Hematopoietic multipotent progenitor cell treated with erythropoietin and hydrocortisone succinate and interleukin-3 and kit ligand, for 6 days (in vitro differentiated cells): ENCODE data around the gene CFAP100.

Experiments
- DNase-seq: peaks from one replicate; pipeline ENCODE4 v3.0.0-alpha.2; 2015

Gene CFAP100

DNA sequence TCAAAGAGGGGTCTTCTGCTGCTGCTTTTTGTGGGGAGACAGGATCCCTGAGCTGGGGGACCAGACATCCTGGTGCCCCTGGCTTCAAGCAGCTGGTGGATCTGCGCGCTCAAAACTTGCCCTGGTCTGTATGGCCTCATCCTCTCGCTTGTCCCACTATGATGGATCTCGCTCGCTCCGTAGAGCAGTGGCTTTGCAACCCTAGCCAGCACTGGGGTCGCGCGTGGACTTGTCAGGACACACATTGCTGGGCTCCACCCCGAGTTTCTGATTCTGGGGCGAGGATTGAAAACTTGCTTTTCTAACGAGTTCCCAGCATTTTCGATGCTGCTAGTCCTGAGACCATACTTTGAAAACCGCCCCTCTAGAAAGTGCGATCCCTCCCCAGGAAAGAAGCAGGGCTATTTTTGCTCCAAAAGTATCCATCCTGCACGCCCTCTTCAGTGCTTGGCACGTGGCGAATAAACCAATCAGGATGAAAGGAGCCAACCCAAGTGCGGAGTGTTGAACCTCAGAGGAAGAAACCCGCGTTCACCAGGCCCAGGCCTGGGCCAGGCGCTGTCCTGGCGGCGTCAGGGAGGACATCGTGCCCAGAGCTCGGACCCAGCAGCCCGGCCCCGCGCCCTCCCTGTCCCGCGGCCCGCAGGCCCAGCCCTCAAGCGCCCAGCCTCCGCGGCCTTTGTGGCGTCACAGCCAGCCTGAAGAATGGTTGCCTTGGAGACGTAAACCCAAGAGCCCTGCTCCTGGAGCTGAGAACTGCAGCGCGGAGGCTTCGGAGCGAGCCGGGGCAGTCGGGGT is at the start of gene CFAP100:
Gene CFAP100, plus strand, starts transcription at position 731 of the 798 bp plus-strand sequence. CDS start 1,092 bp downstream, outside the sequence.
- DNase-seq: no peak

DNA sequence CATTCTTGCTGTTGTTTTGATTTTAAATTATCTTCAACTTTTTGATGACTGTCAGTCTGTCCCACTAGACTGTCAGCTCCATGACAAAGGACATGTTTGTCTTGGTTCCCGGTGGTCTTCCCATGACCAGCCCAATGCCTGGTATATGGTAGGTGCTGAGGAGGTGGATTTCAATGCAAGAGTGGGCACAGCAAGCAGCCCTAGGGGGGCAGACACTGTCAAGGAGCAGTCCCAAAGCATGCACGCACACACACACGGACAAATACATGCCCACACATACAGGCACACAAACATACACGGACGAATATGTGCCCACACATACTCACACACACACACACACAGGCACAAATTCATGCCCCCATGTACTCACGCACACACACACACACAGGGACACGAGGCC is 49.5 kb upstream of the CFAP100 start:
- DNase-seq: no peak

DNA sequence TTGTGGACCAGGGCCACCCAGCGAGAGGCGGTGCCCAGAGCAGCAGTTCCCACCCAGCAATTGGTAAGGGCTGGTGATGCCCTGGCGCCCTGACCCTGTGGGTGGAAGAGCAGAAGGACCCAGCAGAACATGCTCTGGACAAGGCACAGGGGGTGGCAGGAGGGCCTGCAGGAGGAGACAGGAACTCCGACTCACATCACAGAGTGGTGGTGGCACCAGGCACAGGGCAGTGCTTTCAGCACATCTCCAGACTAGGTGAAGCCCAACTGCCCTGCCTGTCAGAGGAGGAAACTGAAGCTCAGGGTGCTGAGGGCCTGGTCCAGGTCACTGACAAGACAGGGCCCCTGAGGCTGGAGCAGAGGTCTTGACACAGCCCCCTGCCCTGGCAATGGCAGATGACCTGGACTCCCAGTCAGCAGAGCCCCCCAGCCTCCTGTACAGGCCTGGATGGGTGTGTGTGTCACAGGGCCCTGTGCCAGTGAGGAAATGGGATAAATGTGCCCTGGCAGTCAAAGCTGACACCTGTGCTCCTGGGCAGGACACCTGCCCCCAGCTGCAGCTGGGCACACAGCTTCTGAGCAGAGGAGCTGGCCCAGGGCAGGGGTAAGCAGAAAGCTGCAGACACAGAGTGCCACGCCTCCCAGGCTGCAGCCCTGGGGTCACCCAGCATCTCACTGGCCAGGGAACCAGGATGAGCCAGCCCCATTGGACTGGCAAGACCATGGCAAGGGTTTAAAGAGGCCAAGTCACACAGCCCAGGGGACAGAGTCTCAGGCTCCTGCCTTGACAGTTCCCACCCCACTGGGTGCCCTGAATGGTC is 48.9 kb upstream of the CFAP100 start:
- DNase-seq: no peak

DNA sequence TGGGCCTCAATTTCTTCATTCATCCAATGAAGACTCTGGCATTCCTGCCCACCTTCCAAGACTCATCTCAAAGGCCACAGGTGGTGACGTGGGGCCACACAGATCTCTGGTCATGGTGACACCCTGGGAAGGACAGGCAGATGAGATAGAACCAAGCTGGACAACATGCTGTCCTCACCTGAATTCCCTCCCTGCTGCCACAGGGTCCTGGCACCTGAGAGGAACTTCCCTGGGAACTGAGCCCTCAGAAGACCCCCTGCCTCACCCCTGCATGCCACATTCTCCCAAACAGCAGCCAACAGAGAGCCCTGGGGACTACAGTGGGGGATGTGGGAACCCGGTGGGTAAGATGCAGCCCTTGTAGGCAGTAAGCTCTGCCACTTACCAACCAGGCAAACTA is 48.2 kb upstream of the CFAP100 start:
- no peak for DNase-seq

DNA sequence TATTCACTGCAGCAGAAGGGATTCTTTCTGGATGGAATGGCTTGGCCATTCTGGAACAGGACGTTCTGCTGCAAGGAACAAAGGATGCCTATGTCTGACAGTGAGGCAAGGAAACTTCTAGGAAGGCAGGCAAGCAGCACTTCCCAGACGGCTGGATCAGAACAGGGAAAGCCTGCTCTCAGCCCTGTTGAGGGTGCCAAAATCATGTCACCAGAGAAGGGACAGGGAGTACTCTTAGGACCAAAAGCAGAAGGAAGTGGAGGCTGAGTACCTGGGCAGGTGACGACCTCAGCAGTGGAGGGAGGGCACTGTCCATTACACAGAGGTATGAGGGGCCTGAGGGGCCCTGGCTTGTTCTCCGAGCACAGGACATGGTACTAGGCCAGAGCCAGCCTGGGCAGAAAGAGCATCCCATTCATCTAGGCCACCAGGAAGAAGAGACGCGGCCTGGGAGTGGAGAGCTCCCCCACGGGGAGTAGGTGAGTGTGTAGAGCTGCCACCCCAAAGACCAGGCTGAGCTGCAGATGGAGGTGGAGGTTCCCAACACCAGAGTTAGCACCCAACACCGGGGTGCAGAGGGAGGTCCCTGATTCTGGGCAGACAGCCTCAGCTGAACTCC is 47.1 kb upstream of the CFAP100 start:
- DNase-seq: no peak

DNA sequence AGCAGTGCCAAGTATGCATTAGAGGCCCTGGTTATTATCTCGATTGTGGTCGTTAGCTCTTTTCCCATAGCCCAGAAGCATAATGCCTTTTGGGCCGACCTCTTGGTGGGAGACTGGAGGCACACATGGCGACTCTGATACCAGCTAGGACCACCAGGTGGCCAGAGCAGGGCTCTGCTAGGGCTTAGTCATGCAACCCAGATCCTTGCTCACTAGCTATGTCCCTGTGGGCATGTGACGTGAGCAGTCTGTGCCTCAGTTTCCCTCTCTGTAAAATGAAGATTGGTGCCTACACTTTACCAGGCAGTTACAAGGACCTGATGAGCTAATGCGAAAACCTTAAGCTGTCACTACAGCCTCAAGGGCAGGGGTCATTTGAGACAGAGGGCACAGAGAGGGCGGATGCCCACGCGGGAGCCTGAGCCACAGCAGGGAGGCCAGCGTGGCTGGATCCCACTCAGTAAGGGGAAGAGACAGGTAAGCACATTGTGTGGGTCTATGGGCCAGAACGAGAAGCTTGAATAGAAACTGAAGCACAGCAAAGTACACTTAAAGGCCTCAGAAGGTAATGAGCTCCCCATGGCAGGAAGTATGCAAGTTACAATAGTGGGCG is 46.3 kb upstream of the CFAP100 start:
- DNase-seq: peak; percentile 48

DNA sequence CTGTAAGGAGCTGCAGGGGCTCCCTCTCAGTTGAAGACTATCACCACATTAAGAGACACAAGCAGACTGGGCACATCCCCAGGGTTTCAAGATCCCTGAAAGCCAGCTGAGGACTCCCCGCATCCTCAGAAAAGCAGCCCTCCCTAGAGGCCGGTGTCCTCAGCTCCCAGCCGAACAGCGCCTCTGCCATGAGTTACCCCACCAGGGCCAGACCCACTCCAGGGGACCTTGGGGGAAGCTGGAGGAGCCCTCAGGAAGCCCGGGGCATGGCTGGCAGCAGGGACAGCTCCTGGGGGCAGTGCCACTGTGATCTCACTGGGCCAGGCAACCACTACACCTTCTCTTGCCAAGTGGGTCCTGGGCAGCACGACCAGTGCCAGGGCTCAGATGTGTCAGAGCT is 45.6 kb upstream of the CFAP100 start:
- DNase-seq: no peak

DNA sequence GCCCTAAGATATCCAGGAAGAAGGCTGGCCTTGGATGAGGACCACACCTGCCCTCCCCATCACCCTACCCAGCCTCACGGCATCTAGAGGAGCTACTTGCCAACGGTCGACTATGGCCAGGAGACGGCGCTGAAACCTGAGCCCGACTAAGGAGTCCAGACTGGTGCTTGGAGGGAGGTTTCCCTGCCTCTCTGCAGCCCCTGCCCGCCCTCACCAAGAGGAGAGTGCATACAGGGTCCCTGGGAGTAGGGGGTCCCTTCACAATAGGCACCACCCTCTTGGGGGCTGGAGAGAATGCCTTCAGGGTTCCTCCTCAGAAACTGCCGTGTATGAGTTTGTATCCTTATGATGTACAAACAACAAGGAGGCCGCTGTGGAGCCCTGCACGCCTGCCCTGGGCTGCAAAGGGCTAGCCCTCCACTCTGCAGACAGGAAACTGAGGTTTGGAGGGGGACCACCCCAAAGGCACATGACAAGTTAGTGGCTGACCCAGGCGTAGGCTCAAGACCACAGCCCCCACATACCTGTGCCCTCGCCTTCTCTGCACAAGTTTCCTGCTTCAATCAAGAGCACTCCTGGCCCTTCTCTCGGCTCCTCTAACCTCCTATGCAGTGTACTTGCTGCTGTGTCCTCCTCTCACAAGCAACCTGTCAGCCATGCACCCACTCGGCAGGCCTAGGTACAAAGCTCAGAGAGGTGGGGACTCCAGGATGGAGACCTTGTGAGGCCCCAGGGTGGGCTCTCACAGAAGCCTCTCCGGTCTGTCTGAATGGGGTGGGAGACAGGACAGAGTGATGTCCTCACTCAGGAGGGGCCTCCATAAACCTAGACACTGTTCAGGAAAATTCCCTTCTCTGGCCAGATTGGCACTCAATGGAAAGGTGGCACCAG is 44.9 kb upstream of the CFAP100 start:
- no peak for DNase-seq

DNA sequence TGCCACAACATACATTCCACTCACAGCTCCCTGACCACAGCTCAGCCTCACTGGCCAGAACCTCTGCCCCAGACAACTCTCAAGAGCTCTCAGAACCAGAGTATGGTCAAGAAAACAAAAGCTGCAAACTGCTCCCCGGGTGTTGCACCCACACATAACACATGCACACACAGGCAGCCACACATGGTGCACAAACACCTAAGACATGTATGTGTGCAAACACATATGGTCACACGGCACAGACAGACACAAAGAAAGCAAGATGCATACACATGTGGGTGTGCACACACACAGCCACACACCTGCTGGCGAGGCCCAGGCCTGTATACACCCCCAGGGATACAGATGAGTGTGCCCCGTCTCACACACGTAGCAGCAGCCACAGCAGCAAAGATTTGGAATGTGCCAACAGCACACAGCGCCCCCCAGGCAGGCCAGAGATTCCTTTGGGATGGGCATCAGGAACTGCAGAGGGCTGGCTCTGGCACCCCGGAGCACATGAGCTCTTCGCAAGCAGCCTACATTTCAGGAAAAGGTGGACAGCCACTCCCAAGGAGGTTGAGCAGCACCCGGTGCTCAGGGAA is 44.1 kb upstream of the CFAP100 start:
- no peak for DNase-seq

DNA sequence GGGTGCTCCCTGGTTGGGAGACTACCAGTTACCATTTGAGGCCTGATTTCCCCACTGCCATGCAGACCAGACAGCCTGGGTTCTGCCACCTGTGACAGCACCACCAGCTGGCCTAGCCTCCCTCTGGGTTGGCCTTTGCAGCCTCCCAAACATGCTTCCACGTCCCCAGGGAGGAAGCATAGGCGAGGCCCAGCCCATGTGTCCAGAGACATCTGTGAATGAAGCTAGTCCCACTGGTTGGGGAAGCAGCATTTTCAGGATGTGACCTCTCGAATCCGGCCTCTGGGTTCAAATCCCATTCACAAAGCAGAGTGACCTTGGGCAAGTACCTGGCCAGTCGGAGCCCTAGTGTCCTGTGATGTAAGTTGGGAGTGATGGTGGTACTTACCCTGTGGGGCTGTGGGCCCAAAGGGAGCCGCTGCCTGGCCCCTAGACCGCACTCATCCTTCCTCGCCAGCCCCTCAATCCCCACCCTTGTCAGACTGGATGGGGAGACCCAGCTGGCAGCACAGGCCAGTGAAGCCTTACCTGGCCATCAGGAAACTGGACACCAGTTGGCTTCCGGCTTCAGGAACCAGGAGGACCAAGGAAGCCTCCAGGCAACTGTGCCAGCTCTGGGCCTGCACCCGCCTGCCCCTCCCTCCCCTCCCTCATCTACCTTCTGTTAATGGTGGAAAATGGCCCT is 43.5 kb upstream of the CFAP100 start:
- DNase-seq: no peak

DNA sequence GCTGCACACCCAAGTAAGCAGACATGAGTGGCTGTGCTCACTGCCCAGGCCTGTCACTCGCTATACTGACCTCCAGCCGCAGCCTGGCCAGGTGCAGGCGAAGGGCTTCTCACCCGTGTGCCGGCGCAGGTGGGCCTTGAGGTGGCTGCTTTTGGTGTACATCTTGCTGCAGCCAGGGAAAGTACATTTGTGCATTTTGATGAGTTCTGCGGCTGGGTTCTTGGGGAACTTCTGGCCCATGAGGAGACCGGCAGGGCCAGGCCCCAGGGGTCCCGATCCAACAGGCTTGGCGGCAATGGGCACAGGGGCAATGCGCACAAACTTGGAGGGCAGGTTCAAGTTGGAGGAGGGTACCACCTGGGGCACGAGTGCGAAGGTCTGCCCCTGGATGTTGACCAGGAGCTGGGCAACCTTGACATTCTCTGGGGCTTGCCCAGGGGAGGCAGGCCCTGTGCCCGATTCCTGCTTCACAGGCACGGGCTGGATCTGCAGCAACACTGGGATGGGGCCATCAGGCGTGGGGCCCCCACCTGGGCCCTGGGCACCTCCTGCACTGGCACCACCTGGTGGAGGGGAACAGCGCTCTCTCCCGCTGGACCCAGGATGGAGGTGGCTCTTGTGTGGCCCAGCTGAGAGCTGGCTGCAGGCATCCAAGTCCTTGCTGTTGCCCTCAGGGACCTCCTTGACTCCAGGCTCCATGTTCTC is 42.8 kb upstream of the CFAP100 start:
- DNase-seq: no peak

DNA sequence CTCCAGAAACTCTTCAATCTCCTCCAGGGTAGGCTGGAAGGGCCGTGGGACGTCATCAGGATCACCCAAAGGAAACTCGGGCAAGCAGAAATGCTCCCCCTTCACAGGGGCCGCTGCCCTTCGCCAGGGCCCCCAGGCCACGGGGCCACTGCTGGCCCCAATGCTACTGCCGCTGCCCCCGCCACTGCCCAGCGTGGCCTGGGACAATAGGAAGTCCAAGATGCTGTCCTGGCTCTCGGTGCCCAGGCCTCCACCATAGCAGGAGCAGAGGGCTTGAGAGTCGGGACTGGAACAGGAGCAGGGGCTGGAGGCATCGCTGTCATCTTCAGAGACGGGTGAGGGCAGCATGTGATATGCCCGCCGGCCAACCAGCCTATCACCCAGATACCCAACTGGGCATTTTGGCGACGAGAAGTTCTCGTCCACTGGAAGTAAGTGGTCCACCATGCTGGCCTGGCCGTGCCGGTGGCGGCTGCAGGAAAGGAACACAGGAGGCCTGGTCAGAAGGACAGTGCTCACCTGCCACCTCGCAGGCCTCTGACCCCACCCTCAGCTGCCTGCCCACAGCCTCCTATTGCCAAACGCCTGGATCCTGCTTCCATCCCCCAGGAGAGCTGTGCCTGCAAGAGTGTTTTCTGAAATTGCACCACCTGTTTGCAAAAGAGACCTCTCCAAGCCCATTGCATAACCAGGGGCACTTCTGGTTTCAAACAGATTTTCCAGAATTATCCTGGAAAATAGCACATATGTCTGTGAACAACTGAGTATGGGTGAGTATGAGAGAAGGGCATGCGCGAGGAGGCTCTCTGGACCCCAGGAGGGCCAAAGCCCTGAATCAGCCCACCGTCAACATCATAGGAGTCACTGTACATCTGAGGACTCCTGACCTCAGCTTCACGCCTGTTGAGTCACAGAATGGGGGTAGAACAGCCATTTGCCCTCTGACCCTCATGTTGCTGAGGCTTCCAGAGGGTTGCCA is 41.9 kb upstream of the CFAP100 start:
- DNase-seq: no peak

DNA sequence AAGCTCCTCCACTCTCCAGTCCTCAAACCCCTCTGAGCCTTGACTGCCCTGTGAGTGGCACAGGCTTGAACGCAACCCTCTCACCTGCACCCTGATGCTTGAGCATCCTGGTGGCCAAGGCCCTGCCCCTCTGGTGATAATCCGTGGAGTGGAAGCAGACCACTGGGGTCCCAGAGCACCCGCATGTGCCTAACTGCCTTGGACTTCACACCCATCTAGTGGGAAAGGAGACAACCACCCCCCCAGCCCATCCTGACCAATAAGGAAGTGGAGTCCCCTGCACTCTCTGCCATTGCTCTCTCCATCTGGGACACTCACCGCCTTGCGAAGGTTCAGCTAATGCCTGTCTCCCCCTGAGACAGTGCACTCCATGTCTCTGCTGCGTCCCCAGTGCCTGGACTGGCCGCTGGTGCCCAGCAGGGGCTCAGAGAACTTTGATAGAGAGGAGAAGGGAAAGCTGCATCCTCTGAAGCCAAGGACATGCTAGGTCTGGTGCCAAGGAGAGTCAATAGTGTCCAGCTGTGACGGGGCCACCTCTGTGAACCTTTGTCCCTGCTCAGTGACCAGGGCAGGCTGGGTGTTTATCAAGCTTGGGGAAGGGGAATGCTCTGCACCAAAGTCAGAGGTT is 40.9 kb upstream of the CFAP100 start:
- DNase-seq: no peak

DNA sequence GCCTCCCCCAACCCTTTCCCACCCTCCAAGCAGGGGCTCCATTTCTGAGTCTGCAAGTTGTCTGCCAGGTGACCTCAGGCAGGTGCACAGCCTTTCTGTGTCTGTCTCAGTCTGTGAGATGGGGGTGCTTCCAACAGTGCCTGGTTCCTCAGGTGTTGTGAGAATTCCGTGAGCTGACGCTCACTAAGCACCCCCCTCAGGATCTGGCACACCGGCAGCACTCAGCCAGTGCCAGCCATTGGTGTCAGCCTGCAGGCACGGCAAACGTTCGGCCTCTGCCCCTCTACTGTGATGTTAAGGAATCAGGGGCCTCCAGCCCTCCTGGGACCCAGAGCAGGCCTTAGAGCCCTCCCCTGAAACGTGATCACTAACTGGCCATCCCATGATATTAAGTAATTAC is 39.9 kb upstream of the CFAP100 start:
- no peak for DNase-seq

DNA sequence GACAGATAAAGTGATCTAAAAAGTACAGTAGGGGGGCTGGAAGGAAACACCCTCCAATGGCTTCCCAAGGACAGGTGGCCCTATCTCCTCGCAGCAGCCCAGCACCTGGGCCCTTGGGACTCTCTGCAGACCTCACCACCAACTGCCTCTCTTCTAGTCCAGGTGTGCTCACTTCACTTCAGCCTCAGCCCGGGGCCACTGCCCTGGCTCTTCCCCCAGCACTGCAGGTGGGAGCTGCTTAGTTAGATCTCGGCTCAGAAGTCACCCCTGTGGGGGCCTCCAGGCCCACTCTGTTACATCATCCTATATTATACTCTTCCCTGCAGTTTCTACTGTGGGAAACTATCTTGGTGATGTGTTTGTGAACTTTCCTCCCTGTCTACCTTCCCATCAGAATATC is 39.5 kb upstream of the CFAP100 start:
- DNase-seq: no peak

DNA sequence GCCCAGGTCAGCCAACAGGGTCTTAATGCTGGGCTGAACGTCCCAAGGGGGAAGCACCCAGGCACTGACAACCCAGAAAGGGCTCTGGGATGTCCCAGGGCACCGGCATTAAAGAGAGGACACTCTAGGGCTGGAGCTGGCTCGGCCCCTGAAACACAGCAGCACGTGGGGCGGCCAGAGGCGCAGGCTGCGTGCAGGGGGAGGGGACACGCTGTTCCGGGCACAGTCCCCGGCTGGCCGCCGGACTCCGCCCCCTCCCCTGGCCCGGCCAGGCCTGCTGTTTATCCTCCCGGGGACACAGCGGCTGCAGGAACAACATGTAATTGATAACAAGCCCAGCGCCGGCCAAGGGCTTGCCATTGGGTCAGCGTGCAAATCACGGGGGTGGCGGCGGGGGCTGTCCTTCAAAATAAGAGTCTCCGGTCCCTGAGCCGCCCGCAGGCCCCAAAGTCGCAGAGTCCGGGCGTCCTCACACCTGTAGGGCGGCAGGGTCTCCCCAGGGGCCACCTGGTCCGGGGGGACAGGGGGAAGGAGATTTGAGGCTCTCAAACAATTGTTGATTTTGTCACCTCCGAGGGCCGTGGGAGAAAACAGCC is 38.8 kb upstream of the CFAP100 start:
- DNase-seq: peak; percentile 83

DNA sequence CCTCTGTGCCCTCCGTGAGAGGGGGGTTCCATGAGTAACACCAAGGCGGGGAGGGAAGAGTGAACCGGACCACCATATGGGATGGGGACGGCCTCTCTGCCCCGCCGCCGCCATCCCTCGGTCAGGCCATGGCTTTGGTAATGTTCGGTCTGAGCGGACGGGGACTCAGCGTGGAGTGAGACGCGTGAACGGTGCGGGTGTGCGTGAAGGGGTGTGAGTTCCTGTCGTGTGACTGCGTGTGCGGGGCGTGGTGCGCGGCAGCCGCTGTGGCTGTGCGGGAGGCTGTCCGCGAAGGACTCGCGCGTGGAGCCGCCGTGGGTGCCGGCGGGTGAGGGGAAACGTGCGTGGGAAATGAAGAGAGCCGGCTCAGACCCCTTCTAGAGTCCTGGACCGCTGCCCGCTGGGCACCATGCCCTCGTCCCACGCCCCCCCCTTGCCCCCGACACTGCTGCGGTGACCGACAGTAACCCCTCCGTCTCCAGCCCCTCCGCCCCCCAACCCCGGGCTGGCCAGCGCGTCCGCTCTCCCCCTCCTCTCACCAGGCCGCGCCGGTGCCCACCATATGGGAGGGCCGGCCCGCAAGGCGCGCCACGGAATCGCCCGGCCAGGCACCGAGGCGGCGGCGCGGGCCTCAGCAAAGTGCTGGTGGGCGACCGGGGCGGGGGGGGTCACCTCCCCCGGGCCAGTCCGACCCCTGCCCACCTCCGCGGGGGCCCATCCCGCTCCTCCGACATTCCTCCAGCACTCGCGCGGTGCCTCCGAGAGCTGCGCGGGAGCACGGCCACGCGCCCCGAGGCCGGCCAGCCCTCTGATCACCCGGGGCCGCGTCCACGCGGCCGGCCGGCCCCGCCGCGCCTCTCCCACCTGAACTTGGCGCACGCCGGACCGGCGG is 38.1 kb upstream of the CFAP100 start:
- peak; percentile 25 for DNase-seq
